Liver (tissue), 9 donors: ENCODE results near the gene CCR2. TPM values are rescaled to one million over a fixed set of nuclear protein-coding genes. Genes with fewer than 3 reads are reported as not detected.

ENCODE experiments used
- DNase-seq: peaks from one replicate; pipeline ENCODE4 v3.0.0-alpha.2; 2017; ENCODE audit warnings: low spot score
- H3K27ac ChIP-seq, 2 donors: one replicate each; pipeline ENCODE4 v1.7.0; 2013; ENCODE audit warnings: inconsistent platforms in 2 of 2, low read length in 2 of 2, control low read depth in 1 of 2, low read depth in 1 of 2, mild to moderate bottlenecking in 1 of 2
- H3K27me3 ChIP-seq, 4 donors: one replicate each; pipeline versions ENCODE4 v1.6.1 to v1.7.0; 2013; ENCODE audit warnings: low read length in 3 of 4, inconsistent platforms in 1 of 4, mild to moderate bottlenecking in 1 of 4, moderate library complexity in 1 of 4; ENCODE audit not compliant: control insufficient read depth in 4 of 4, insufficient read depth in 4 of 4
- H3K36me3 ChIP-seq, 4 donors: one replicate each; pipeline versions ENCODE4 v1.6.1 to v1.7.0; 2013; ENCODE audit warnings: low read length in 3 of 4, mild to moderate bottlenecking in 3 of 4, low read depth in 1 of 4, moderate library complexity in 1 of 4; ENCODE audit not compliant: control insufficient read depth in 4 of 4, insufficient read depth in 3 of 4
- H3K4me1 ChIP-seq, 4 donors: one replicate each; pipeline versions ENCODE4 v1.6.1 to v1.7.0; 2013; ENCODE audit warnings: low read length in 3 of 4, mild to moderate bottlenecking in 3 of 4, moderate library complexity in 1 of 4; ENCODE audit not compliant: control insufficient read depth in 4 of 4, insufficient read depth in 4 of 4
- H3K4me3 ChIP-seq, 3 donors: one replicate each; pipeline versions ENCODE4 v1.6.1 to v1.7.0; 2013; ENCODE audit warnings: low read length in 3 of 3, control low read depth in 1 of 3, low read depth in 1 of 3, mild to moderate bottlenecking in 1 of 3
- H3K9ac ChIP-seq, 2 donors: one replicate each; pipeline ENCODE4 v1.7.0; 2013; ENCODE audit warnings: low read length in 2 of 2, mild to moderate bottlenecking in 2 of 2, moderate library complexity in 2 of 2, control low read depth in 1 of 2, low read depth in 1 of 2
- H3K9me3 ChIP-seq, 4 donors: one replicate each; pipeline versions ENCODE4 v1.6.1 to v1.7.0; 2013; ENCODE audit warnings: low read length in 3 of 4; ENCODE audit not compliant: control insufficient read depth in 4 of 4
- CTCF ChIP-seq: fragments of 150-350 bp; IDR thresholded peaks from 2 replicates; pipeline ENCODE4 v1.5.1; 2017; ENCODE audit warnings: improper control_type of control experiment, low read depth, low read length; ENCODE audit not compliant: missing input control
- EGR1 ChIP-seq, 2 donors: IDR thresholded peaks; 2 replicates each; pipeline ENCODE4 v1.6.1; 2016 to 2018; ENCODE audit warnings: antibody characterized with exemption in 2 of 2, low read depth in 2 of 2
- FOXA2 ChIP-seq: IDR thresholded peaks from 2 replicates; pipeline ENCODE4 v1.6.1; 2016; ENCODE audit warnings: antibody characterized with exemption
- GABPA ChIP-seq, 2 donors: IDR thresholded peaks in 1 of 2; conservative IDR thresholded peaks in 1 of 2; 2 replicates each; pipeline ENCODE4 v1.6.1; 2016; ENCODE audit warnings: antibody characterized with exemption in 2 of 2, mild to moderate bottlenecking in 1 of 2, moderate library complexity in 1 of 2
- HNF4A ChIP-seq, 2 donors: conservative IDR thresholded peaks; 2 replicates each; pipeline ENCODE4 v1.6.1; 2016; ENCODE audit warnings: antibody characterized with exemption in 2 of 2, mild to moderate bottlenecking in 2 of 2
- MAX ChIP-seq: IDR thresholded peaks from 2 replicates; pipeline ENCODE4 v1.6.1; 2016; ENCODE audit warnings: antibody characterized with exemption
- NR2F2 ChIP-seq: IDR thresholded peaks from 2 replicates; pipeline ENCODE4 v1.6.1; 2016; ENCODE audit warnings: antibody characterized with exemption
- RXRA ChIP-seq, 2 donors: IDR thresholded peaks; 2 replicates each; pipeline ENCODE4 v1.6.1; 2017 to 2018; ENCODE audit warnings: antibody characterized with exemption in 2 of 2, mild to moderate bottlenecking in 1 of 2
- SP1 ChIP-seq: IDR thresholded peaks from 2 replicates; pipeline ENCODE4 v1.6.1; 2018; ENCODE audit warnings: antibody characterized with exemption, mild to moderate bottlenecking
- WGBS: extraction: QIAGEN DNeasy Blood & Tissue Kit; methylation state at CpG from one replicate; pipeline ENCODE4 v1.1.7; 2013; 5-methylcytosine and 5-hydroxymethylcytosine counted together
- polyA plus RNA-seq, 2 donors: library from polyadenylated mRNA; stranded (reverse) in 1 of 2; unstranded in 1 of 2; fragments of 200-250 nt in 1 of 2; fragments of >200 nt in 1 of 2; fragmentation: Nextera tagmentation in 1 of 2; extraction: Ambion mirVana in 1 of 2; gene quantifications; one replicate each; pipeline versions ENCODE4 v1.2.1 to v1.2.3, GENCODE V29; 2013 to 2015
- total RNA-seq, 2 donors: library from RNA; depleted of rRNA; stranded (reverse); fragments of >200 nt; gene quantifications; one replicate each; pipeline ENCODE4 v1.2.3, GENCODE V29; 2014
- TF ChIP-seq, protein P1 (sequence below): IDR thresholded peaks from 2 replicates; pipeline ENCODE4 v1.6.1; 2016; ENCODE audit warnings: antibody characterized with exemption
- TF ChIP-seq, protein P2 (sequence below): IDR thresholded peaks from 2 replicates; pipeline ENCODE4 v1.6.1; 2016; ENCODE audit warnings: antibody characterized with exemption
- donor health status: healthy.
- donor health status: healthy.
- donor health status: healthy.
- donor health status: healthy.
- donor health status: healthy.

Gene CCR2
- total and polyA plus RNA-seq, 4 donors = 0.68 to 3.4 (median 2.4) TPM

GRCh38 chr3:46405301-46406019 is 51.5 kb downstream of the CCR2 start:
- H3K9me3 ChIP-seq = no peaks in the 10 kb centered on the region
- WGBS = 21% methylated on average over 11 of the region's 11 CpGs
- peaks cover 0 to 9% (median 4%) of the 10 kb centered on the region in 4 donors for H3K4me1 ChIP-seq
- no peak for DNase-seq
- H3K36me3 ChIP-seq = no peaks in the 10 kb centered on the region
- no peak overlapping the region for H3K9ac ChIP-seq
- peak; percentile 40 to 53 for TF ChIP-seq HNF4A (conservative IDR thresholded peaks at IDR 0.05)
- TF ChIP-seq EGR1 (IDR thresholded peaks at IDR 0.05; ENCODE audit: low read depth in 2 of 2) = no peak
- TF ChIP-seq NR2F2 = no peak
- TF ChIP-seq FOXA2 = no peak
- peak; percentile 40 for TF ChIP-seq MAX
- TF ChIP-seq SP1 = peak; percentile 12
- H3K4me3 ChIP-seq = no peak overlapping the region
- H3K27me3 ChIP-seq = no peaks in the 10 kb centered on the region
- H3K27ac ChIP-seq = peak overlapping the region; percentile 41 to 72

GRCh38 chr3:46406443-46406787 is 52.5 kb downstream of the CCR2 start:
- no peaks in the 10 kb centered on the region for H3K36me3 ChIP-seq
- WGBS = 80% methylated on average over 4 of the region's 4 CpGs
- no peak for DNase-seq
- no peaks in the 10 kb centered on the region for H3K27me3 ChIP-seq
- TF ChIP-seq, protein P1, sequence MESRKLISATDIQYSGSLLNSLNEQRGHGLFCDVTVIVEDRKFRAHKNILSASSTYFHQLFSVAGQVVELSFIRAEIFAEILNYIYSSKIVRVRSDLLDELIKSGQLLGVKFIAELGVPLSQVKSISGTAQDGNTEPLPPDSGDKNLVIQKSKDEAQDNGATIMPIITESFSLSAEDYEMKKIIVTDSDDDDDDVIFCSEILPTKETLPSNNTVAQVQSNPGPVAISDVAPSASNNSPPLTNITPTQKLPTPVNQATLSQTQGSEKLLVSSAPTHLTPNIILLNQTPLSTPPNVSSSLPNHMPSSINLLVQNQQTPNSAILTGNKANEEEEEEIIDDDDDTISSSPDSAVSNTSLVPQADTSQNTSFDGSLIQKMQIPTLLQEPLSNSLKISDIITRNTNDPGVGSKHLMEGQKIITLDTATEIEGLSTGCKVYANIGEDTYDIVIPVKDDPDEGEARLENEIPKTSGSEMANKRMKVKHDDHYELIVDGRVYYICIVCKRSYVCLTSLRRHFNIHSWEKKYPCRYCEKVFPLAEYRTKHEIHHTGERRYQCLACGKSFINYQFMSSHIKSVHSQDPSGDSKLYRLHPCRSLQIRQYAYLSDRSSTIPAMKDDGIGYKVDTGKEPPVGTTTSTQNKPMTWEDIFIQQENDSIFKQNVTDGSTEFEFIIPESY = no peak
- no peak for TF ChIP-seq SP1
- TF ChIP-seq, protein P2, sequence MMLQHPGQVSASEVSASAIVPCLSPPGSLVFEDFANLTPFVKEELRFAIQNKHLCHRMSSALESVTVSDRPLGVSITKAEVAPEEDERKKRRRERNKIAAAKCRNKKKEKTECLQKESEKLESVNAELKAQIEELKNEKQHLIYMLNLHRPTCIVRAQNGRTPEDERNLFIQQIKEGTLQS = no peak
- TF ChIP-seq GABPA (IDR thresholded peaks at IDR 0.05 in 1 of 2, conservative IDR thresholded peaks at IDR 0.05 in 1 of 2) = no peak
- no peak for TF ChIP-seq MAX
- no peak for TF ChIP-seq HNF4A (conservative IDR thresholded peaks at IDR 0.05)
- no peak for TF ChIP-seq NR2F2
- TF ChIP-seq RXRA (IDR thresholded peaks at IDR 0.05) = no peak
- no peak overlapping the region for H3K9ac ChIP-seq
- H3K4me3 ChIP-seq = no peak overlapping the region
- H3K9me3 ChIP-seq = no peaks in the 10 kb centered on the region
- H3K27ac ChIP-seq = peak overlapping the region; percentile 69 to 72
- peaks cover 0 to 9% (median 4%) of the 10 kb centered on the region in 4 donors for H3K4me1 ChIP-seq

DNA sequence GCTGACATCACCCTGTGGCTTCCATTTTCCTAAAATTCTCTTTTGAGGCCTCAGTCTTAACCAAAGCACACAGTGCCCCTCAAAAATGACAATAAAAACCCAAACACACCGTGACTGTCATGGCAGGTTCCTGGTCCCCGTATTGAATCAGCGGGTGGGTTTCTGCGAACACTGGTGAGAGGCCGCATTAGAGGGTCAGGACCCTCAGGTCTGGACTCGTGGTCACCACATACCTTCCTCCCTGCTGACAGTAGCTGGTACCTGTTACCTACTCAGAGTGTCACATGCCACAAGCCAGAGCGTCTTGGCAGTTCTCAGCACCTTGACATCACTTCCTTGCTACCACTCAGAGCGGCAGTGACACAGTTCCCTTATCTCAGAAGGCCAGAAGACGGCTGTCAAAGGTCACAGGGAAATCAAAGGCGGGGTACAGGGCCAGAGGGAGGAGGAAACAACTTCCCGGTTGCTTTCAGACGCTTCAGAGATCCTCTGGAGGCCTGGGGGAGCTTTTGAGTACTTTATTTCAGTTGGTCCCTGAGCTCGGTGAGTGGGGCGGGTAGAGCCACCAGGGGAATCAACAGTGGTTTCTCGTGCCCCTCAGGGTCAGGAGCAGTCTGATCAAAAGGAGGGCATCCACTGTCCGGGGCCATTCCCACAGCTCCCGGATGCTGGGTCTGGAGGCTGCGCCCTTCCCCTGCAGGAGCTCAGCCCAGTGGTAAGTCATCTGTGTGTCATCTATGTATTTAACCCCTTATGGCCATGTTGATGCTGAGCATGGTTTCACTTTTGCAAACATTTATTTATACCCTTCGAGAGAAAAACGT is 53.1 kb downstream of the CCR2 start, which contains the start of the genes CCR5AS and CCRL2:
CCR5AS (minus strand) TSS at position 279 of the 824 bp plus-strand sequence.
CCRL2 (plus strand) TSS at position 472 of the 824 bp plus-strand sequence. CDS start 821 bp downstream, outside the sequence.
- TF ChIP-seq CTCF = no peak
- TF ChIP-seq SP1 = no peak
- TF ChIP-seq RXRA (IDR thresholded peaks at IDR 0.05) = no peak
- peak; percentile 41 to 73 for TF ChIP-seq GABPA (IDR thresholded peaks at IDR 0.05 in 1 of 2, conservative IDR thresholded peaks at IDR 0.05 in 1 of 2)
- TF ChIP-seq MAX = no peak
- TF ChIP-seq NR2F2 = peak; percentile 99
- H3K9me3 ChIP-seq = no peaks in the 10 kb centered on the region

More for the DNA sequence above, 53.1 kb downstream of the CCR2 start, which contains the start of the genes CCR5AS and CCRL2:
- Histone ChIP-seq H3K4me3 (peak within 1 kb of the TSS in 1 of 3 donors; percentile 22), H3K36me3 (no peaks in the 10 kb centered on the region), H3K27me3 (no peaks in the 10 kb centered on the region), H3K4me1 (peaks cover 0 to 9% (median 4%) of the 10 kb centered on the region in 4 donors), H3K9ac (peak within 1 kb of the TSS in 1 of 2 donors; percentile 42), H3K27ac (peak within 1 kb of the TSS; percentile 69 to 72)
- peak; percentile 83 for DNase-seq
- 51% methylated on average over 20 of the region's 20 CpGs for WGBS
